ENCODE data around the gene RADX.

DNA sequence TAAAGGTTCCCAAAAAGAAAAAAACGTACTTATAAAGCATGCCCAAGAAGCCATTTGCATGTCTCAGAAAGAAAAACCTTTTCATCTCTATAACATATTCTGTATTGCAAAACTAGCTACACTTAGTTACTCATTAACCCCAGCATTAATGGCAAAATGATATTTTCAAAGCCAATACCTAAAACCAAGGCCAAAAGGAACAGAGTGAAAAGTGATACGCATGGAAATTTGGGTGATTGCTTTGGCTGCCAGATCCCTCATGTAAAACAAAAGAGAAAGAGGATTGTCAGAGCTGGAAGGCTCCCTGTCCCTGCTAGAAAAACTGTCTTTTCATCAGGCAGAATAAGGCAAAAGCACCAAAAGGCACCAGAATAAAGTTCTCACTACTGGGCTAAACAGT, 46.8 kb upstream of the RADX start:
- TF ChIP-seq JUND (IDR thresholded peaks at IDR 0.05), result no peak
- TF ChIP-seq, protein P1, sequence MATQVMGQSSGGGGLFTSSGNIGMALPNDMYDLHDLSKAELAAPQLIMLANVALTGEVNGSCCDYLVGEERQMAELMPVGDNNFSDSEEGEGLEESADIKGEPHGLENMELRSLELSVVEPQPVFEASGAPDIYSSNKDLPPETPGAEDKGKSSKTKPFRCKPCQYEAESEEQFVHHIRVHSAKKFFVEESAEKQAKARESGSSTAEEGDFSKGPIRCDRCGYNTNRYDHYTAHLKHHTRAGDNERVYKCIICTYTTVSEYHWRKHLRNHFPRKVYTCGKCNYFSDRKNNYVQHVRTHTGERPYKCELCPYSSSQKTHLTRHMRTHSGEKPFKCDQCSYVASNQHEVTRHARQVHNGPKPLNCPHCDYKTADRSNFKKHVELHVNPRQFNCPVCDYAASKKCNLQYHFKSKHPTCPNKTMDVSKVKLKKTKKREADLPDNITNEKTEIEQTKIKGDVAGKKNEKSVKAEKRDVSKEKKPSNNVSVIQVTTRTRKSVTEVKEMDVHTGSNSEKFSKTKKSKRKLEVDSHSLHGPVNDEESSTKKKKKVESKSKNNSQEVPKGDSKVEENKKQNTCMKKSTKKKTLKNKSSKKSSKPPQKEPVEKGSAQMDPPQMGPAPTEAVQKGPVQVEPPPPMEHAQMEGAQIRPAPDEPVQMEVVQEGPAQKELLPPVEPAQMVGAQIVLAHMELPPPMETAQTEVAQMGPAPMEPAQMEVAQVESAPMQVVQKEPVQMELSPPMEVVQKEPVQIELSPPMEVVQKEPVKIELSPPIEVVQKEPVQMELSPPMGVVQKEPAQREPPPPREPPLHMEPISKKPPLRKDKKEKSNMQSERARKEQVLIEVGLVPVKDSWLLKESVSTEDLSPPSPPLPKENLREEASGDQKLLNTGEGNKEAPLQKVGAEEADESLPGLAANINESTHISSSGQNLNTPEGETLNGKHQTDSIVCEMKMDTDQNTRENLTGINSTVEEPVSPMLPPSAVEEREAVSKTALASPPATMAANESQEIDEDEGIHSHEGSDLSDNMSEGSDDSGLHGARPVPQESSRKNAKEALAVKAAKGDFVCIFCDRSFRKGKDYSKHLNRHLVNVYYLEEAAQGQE (IDR thresholded peaks at IDR 0.05; ENCODE audit: low read depth, low read length), result no peak
- no peak for TF ChIP-seq CTCF (IDR thresholded peaks at IDR 0.05)
- no peak for TF ChIP-seq EZH2phosphoT487 (IDR thresholded peaks at IDR 0.05; ENCODE audit: borderline replicate concordance, low read depth)
- no peak for TF ChIP-seq POLR2AphosphoS5 (IDR thresholded peaks at IDR 0.05; ENCODE audit: low read depth, low read length)
- TF ChIP-seq NFIC (IDR thresholded peaks at IDR 0.05; ENCODE audit: borderline replicate concordance), result no peak
- TF ChIP-seq RAD21 (IDR thresholded peaks at IDR 0.05; ENCODE audit: low read length), result no peak
- no peak for TF ChIP-seq MXI1 (IDR thresholded peaks at IDR 0.05; ENCODE audit: low read depth, low read length)
- no peak for TF ChIP-seq TEAD4 (IDR thresholded peaks at IDR 0.05; ENCODE audit: borderline replicate concordance, insufficient read depth)

Data from SK-N-SH (cell line).